HAP-1 (cell line): ENCODE results near the gene RPL22.

Experiments used
- DNase-seq, 2 experiments: peaks; one replicate each; pipeline ENCODE4 v3.0.0-alpha.2; 2016 to 2020; ENCODE audit warnings: low spot score in 2 of 2
- H3K27me3 ChIP-seq: fragments of 250-450 bp; sonication (Bioruptor Pico); 2 replicates; pipeline ENCODE4 v1.5.1; 2020; ENCODE audit warnings: low read depth, mild to moderate bottlenecking, moderate library complexity
- H3K36me3 ChIP-seq: fragments of 250-450 bp; sonication (Bioruptor Pico); replicated peaks from 2 replicates; pipeline ENCODE4 v1.5.1; 2020; ENCODE audit warnings: mild to moderate bottlenecking
- H3K4me1 ChIP-seq: fragments of 250-450 bp; sonication (Bioruptor Pico); 2 replicates; pipeline ENCODE4 v1.5.1; 2020; ENCODE audit warnings: mild to moderate bottlenecking
- H3K4me3 ChIP-seq: fragments of 250-450 bp; sonication (Bioruptor Pico); 2 replicates; pipeline ENCODE4 v1.5.1; 2020; ENCODE audit warnings: mild to moderate bottlenecking, moderate library complexity
- H3K9me3 ChIP-seq: fragments of 250-450 bp; sonication (Bioruptor Pico); 2 replicates; pipeline ENCODE4 v1.5.1; 2020; ENCODE audit warnings: mild to moderate bottlenecking, moderate library complexity
- in situ Hi-C: fragments of 300-500 bp; cut with MboI; formaldehyde crosslinking; loops from 3 replicates; pipeline ENCODE4 v1.14.3; 2020; ENCODE audit warnings: low sequenced_read_pairs, inconsistent platforms, mixed read lengths

The RPL22 gene

GRCh38 chr1:6199298-6200187 is at the start of gene RPL22:
RPL22 (minus strand) TSS chr1:6199595; CDS start chr1:6199573, 22 bp downstream.
- Histone ChIP-seq H3K36me3 (peaks cover 38% of the 10 kb centered on the region), H3K4me1 (peaks cover 6% of the 10 kb centered on the region; the same call in 1 of the 2 replicates), H3K4me3 (peak within 1 kb of the TSS; percentile 94), H3K27me3 (no peaks in the 10 kb centered on the region), H3K9me3 (no peaks in the 10 kb centered on the region)
- DNase-seq = peak; percentile 99
- in situ Hi-C loops = no loop called here

- DNase-seq = no peak
- in situ Hi-C loops = no loop called here
- H3K27me3 ChIP-seq = peaks cover 23% of the 10 kb centered on the region
These were observed 48.9 kb upstream of the RPL22 start for GRCh38 chr1:6248161-6248776.

GRCh38 chr1:6247651-6248050 is 48.3 kb upstream of the RPL22 start:
- Histone ChIP-seq H3K36me3 (no peaks in the 10 kb centered on the region), H3K4me1 (no peaks in the 10 kb centered on the region; the same call in 1 of the 2 replicates), H3K27me3 (peaks cover 29% of the 10 kb centered on the region), H3K4me3 (no peak overlapping the region), H3K9me3 (no peaks in the 10 kb centered on the region)
- in situ Hi-C loops = no loop called here
- DNase-seq = no peak

More at GRCh38 chr1:6248161-6248776, 48.9 kb upstream of the RPL22 start:
- H3K9me3 ChIP-seq = no peaks in the 10 kb centered on the region
- no peak overlapping the region for H3K4me3 ChIP-seq
- no peaks in the 10 kb centered on the region for H3K36me3 ChIP-seq
- no peaks in the 10 kb centered on the region; the same call in 1 of the 2 replicates for H3K4me1 ChIP-seq

- peak; percentile 69 to 94 for DNase-seq
- in situ Hi-C loops = no loop called here
- H3K4me3 ChIP-seq = no peak overlapping the region
- peaks cover 33% of the 10 kb centered on the region for H3K27me3 ChIP-seq
- no peaks in the 10 kb centered on the region for H3K36me3 ChIP-seq
- H3K4me1 ChIP-seq = peaks cover 5% of the 10 kb centered on the region
- H3K9me3 ChIP-seq = no peaks in the 10 kb centered on the region
These were observed 47.4 kb upstream of the RPL22 start for GRCh38 chr1:6246497-6247467.

GRCh38 chr1:6245869-6246496 is 46.6 kb upstream of the RPL22 start:
- H3K4me3 ChIP-seq = peak overlapping the region; percentile 29

GRCh38 chr1:6245086-6245868 is 45.9 kb upstream of the RPL22 start:
- H3K27me3 ChIP-seq = peaks cover 32% of the 10 kb centered on the region

More at GRCh38 chr1:6245869-6246496, 46.6 kb upstream of the RPL22 start:
- in situ Hi-C loops = no loop called here
- Histone ChIP-seq H3K27me3 (peaks cover 33% of the 10 kb centered on the region), H3K4me1 (peaks cover 10% of the 10 kb centered on the region), H3K9me3 (no peaks in the 10 kb centered on the region), H3K36me3 (no peaks in the 10 kb centered on the region)
- peak in 1 of 2 experiments; percentile 84 for DNase-seq

GRCh38 chr1:6244401-6245049 is 45.1 kb upstream of the RPL22 start:
- no peak for DNase-seq
- in situ Hi-C loops = no loop called here
- Histone ChIP-seq H3K4me1 (peaks cover 25% of the 10 kb centered on the region), H3K27me3 (peaks cover 26% of the 10 kb centered on the region), H3K36me3 (no peaks in the 10 kb centered on the region), H3K9me3 (no peaks in the 10 kb centered on the region), H3K4me3 (no peak overlapping the region)

More at GRCh38 chr1:6245086-6245868, 45.9 kb upstream of the RPL22 start:
- H3K9me3 ChIP-seq = no peaks in the 10 kb centered on the region
- H3K36me3 ChIP-seq = no peaks in the 10 kb centered on the region
- peak overlapping the region; percentile 29 for H3K4me3 ChIP-seq
- in situ Hi-C loops = no loop called here
- peak; percentile 70 to 90 for DNase-seq
- peaks cover 18% of the 10 kb centered on the region for H3K4me1 ChIP-seq

GRCh38 chr1:6243993-6244392 is 44.6 kb upstream of the RPL22 start, which contains the start of gene HES3:
HES3 (plus strand) TSS chr1:6244179; CDS start chr1:6244366, 187 bp downstream.
- in situ Hi-C loops = no loop called here
- no peaks in the 10 kb centered on the region for H3K36me3 ChIP-seq
- H3K9me3 ChIP-seq = no peaks in the 10 kb centered on the region
- peaks cover 26% of the 10 kb centered on the region for H3K27me3 ChIP-seq
- H3K4me3 ChIP-seq = no peak within 1 kb of the TSS; the same call in 1 of the 2 replicates
- peaks cover 30% of the 10 kb centered on the region for H3K4me1 ChIP-seq
- no peak for DNase-seq

- in situ Hi-C loops = no loop called here
- Histone ChIP-seq H3K9me3 (no peaks in the 10 kb centered on the region), H3K4me1 (peaks cover 38% of the 10 kb centered on the region), H3K36me3 (no peaks in the 10 kb centered on the region), H3K4me3 (no peak overlapping the region), H3K27me3 (peaks cover 26% of the 10 kb centered on the region)
- no peak for DNase-seq
These were observed 43.8 kb upstream of the RPL22 start for GRCh38 chr1:6243053-6243834.

- Histone ChIP-seq H3K4me3 (no peak overlapping the region), H3K4me1 (peaks cover 38% of the 10 kb centered on the region)
These were observed 42.7 kb upstream of the RPL22 start for GRCh38 chr1:6241887-6242740.

More at GRCh38 chr1:6241887-6242740, 42.7 kb upstream of the RPL22 start:
- in situ Hi-C loops = no loop called here
- Histone ChIP-seq H3K9me3 (no peaks in the 10 kb centered on the region), H3K36me3 (no peaks in the 10 kb centered on the region), H3K27me3 (peaks cover 26% of the 10 kb centered on the region)
- peak in 1 of 2 experiments; percentile 72 for DNase-seq
